Activated CD4-positive, alpha-beta T cell treated with anti-CD3 and anti-CD28 coated beads, Interleukin-2, amount 50 U/mL, for 16 hours (primary cell): ENCODE measurements around the gene STARD3NL.
A peak's percentile ranks its signal among the peaks of the same experiment; 100 is the strongest.

Experiments used
- DNase-seq: peaks from one replicate; pipeline ENCODE4 v3.0.0-alpha.2; 2020

Gene STARD3NL

DNA sequence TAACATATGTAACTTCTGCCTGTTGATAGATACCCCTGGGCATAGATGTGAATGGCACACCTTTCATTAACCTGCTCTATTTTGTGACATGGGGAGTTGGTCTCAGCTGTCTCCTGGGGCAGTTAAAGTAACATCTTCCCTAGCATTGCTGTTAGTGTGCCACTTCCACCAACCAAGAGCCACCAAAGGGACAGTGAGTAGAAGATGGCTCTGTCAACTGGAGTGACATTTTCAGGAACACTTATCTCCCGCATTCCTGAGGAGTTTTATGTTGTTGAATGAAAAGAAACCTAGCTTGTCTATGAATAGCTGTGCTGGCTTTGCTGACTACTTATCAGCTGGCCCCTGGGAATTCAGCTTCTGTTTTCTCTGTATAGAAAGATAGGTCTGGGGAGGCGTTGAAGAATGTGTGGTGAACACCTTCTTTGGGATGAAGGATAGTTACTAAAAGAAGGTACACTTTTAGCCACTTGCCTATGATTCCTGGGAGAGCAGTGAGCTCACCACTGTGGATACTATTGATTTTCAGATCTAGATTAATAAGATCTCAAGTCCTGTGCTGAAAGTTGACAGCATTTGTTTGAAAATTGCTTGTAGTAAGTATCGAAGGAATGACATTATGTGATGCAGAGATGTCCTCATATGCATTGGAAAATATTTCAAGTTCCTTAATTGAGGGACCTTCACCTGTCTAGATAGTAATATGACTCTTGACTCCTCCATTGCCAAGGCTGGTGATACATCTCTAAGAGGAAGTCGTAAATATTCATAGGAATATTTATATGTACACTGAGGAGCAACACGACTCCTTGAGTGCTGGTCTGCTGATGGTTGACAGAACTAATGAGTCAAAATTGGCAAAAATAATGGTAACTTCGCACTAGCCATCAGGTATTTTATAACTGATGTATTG, 7.6 kb downstream of the STARD3NL start:
- no peak for DNase-seq

DNA sequence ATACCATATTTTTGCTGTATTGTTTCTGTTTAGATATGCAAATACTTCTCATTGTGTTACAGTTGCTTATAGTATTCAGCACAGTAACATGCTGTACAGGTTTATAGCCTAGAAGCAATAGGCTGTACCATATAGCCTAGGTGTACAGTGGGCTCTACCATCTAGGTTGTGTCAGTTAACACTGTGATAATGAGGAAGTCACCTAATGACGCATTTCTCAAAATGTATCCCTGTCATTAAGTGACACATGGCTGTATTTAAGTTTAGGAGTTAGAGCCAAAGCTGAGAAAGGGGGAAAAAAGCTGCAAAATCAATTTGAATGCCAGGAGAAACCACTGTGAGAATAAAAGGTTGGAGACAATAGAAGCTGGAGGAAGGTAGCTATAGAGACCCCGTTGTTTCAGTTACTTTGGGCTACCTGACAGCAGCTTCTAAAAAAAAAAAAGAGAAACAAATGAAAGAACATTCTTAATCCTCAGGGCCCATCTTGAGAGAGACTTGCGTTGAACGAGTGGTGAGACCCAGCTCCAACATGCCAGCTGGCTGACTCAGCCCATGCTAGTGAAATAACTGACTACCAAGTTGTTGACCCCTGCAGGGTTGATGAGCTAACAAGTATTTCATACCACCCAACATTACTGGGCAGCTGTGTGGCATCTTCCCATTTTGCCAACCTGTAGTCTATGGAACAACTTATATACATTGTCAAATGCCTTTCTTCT, 8.7 kb downstream of the STARD3NL start:
- no peak for DNase-seq

DNA sequence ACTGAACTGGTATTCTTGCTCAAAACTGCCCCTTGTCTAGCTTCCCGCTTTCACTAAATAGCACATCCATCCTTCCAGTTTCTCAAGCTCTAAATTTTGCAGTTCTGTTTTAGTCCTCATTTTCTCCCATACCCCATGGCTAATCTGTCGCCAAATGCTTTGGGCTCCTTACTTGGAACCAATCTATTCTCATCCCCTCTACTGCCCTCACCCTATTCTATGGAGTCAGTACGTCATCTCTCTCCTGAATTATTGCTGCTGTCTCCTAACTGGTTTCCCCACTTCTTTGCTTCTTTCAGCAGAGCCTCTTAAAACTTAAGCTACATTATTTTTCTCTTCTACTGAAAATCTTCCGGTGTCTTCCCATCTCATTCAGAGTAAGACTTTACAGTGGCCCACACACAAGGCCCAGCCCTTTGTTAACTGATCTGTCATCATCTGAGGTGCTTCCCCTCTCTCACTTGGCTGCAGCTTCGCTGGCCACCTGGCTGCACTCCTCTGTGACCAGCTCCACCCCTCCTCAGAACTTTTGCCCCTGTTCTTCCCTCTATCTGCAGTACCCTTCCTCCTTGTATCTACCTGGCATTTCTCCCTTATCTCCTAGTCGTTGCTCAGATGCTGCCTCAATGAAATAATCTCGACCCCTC, 9.9 kb downstream of the STARD3NL start:
- DNase-seq = no peak

DNA sequence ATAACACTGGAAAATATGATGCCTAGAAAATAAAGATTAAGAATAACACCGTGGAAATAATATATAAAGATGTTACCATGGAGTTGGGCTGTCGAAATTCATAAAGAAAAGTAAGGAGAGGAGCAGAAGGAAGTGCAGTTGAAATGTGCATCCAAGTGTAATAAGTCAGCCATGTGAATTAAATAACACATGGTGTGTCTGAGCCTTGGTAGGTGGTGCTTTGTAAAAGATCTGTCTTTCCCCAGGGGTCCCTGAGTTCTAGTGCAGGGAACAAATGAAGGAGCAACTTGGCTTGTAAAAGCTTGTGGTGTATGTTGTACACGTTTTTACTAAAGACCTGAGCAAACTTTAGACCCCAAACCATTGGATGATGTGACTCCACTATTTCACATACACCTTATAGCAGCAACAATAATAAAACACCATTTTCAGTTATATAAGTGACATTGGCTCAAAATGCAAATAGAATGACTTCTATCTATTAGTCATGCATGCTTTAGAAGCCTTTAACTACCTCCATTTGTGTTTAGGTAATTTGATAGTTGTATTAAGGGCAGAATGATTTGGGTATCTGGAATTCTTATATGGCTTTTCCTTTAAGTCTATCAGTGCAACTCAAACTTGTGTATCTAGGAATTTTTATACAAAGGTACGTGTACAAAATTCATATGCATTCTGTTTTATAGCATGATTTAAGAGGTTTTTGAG, 11.3 kb downstream of the STARD3NL start:
- no peak for DNase-seq

DNA sequence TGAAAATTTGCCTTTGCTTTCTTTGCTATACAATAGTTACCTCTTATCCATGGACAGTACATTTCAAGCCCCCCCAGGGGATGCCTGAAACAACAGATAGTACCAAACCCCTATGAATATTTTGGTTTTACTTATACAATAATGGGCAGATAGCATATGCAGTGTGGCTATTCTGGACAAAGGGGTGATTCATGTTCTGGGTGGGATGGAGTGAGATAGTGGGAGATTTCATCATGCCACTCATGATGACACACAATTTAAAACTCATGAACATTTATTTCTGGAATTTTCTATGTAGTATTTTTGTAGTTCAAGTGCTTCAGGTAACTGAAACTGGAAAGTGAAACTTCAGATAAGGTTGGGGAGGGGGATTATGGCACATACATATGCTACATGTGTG, 12.0 kb downstream of the STARD3NL start:
- DNase-seq = no peak

DNA sequence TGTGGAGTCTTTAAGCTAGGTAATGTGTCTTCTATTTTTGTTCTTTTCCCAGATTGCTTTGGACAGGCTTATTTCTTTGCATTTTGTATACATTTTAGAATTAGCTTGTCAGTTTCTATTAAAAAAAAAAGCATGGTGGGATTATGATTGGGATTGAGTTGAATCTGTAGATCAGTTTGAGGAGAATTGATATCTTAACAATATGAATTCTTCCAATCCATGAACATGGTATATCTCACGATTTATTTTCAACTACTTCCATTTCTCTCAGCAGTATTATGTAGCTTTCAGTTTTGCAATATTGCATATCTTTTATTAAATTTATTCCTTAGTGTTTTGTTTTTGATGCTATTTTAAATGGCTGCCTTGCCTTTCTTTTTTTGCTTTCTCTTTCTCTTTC, 13.7 kb downstream of the STARD3NL start:
- DNase-seq = no peak

DNA sequence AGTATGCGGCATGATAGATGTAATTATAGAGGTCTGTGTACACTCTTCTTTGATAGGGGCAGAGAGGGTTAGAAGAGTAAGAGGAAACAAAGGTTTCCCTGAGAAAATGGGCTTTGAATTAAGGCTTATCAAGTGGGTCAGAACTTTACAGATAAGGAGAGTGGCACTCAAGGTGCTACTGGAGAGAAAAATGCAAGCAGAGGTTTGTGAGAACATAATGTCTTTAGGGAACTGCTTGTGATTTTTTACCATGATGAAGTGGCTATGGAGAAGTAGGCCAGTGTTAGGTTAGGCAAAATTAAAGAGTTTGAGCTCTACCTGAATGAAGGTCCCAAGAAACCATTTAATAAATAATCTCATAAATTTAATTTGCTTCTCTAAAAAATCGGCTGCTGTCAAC, 14.3 kb downstream of the STARD3NL start:
- DNase-seq = no peak

DNA sequence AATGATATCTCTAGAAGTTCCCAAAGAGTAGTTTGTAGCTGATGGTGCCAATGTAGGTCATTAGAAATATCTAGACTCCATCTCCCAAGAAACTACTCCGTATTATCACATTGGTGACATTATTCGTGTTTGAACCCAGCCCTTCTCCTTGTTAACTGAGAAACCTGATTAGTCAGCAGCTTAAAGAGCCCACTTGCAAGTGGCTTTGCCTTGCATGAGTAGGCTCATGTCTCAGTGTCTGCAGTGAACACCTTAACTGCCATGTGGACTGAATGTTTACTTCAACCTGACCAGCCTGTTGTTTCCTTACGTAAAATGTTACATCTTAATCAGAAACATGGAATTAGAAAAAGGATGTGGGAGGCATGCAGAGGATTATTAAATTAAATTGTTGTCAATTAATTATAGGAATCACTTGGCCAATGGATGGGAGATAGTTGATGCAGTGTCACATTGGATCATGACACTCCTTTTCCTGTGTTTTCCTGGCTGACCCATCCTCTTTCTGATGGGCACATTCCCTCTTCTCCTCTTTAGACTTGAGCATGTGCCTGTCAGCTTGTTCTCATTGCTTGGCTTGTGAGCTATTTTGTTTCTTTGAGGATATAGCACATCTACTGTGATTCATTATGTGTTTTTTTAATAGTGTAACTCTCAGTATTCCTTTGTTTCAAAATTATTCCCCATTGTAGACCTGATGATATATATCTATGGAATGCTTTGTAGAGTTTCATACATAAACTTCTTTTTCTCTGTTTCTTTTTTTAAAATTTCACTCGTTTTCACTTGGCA, 18.0 kb downstream of the STARD3NL start:
- no peak for DNase-seq

DNA sequence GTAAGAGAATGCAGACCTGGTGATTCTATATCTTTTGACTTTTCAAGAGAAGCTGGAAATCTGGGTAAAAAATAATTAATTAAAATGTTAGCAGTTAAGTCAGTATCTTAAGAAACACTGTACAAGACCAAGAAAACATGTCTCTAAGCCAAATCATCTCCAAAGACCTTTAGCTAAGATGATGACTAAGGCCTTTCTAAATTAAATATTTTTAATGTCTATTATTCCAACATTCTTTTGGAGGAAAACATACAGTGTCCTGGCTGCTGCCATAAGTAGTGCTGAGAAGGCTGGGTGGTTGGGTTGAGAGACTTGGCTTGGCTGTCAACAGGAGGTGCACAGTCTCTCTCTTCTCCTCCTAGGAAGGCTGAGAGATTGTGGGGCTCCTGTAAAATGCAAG, 20.3 kb downstream of the STARD3NL start:
- DNase-seq = no peak

DNA sequence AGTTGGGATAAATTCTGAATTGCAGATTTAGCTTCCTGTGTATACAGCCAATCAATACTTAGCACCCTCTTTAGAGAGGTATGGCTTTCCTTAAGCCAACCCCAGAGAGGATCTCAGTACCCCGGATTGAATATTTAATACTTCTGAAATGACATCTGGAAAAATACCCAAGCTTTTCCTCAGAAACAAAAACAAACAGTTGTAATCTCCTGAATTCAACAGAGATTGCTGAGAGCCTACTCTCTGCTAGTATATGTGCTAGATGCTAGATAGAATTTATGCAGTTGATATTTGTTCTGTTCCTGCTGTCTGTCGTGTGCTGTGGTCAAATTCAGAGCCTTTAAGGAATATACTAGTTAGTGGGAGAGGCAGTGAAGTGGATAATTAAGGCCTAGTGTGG, 21.1 kb downstream of the STARD3NL start:
- DNase-seq = no peak

DNA sequence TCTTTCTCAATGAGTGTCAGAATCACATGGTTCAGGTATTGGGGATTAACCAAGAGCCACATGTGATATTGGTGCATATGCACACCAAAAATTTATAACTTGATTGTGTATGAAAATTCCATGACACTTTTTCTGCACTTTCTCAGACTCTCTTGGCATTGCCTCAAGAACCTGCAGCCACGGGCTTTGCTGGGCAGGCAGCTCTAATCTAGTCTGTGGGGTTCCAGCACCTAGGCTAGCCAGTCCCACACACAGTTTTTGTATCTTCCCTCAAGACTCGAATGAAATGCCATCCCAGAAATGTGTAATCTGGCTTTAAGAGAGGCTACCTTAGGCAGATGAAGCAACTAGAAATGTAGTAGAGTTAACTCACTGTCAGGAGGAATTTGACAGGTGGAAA, 21.7 kb downstream of the STARD3NL start:
- no peak for DNase-seq

DNA sequence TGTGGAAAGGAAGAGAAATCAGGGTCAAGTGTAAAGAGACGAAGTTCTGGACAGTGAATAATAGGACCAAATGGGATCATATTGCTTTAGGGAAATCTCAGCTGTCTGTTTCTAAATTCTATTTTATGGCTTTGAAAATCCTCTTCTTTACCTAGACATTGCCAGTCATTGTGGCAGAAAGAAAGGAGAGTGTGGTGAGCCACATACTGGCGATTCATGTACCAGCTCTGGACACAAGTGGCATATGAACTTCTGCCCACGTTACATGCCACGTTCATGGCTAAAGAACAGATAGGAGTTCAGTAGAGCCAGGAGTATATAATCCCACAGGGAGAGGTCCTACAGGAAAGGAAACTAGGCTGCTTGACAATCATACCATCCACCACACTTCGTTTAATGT, 28.0 kb downstream of the STARD3NL start:
- DNase-seq = no peak

DNA sequence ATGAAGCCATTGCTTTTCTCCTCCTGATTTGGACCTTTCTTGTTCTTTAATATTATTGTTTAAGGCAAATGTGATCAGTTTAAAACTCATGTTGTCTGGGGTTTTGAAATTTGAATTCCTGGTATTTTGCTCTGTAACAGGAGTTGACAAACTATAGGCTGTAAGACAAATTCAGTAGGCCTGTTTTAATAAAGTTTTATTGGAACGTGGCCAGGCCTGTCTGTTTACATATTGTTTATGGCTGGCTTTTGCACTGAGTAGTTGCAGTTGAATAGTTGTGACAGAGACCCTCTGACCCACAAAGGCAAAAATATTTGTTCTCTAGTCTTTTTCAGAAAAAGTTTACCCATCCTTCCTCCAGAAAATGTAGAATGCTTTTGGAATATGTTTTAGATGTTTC, 29.8 kb downstream of the STARD3NL start:
- DNase-seq = no peak

DNA sequence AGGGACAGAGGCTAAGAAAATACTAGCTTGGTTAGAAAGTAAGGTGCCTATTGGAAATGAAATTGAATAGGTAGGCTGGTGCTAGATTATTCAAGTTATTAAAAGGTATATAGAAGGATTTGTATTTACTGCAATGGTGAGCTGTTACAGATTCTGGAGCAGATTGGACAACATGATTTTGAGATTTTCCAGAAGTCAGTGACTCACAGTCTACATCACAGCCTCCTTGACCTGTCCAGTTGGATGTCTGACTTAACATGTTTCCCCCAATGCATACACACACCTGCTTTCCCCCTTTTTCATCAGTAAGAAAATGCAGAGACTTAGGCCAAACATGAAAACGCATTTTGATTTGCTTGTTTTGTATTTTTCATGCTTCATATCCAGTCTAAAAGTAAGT, 33.4 kb downstream of the STARD3NL start:
- no peak for DNase-seq

DNA sequence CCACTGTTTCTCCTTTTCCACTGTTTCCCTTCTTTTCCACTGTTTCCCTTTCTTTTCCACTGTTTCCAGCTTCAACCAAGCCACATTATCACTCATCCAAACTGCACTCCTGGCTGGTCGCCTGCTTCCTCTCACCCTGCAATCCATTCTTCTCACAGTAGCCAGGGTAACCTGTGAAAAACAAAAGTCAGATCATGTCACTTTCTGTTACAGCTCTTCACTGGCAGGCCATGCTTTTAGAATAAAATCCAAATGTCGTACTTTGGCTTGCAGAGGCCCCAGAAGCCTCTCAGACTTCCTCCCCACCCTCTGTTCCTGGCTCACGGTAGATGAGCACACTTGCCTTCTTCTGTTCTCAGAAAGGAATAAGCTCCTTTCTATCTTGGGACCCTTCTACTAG, 33.9 kb downstream of the STARD3NL start:
- DNase-seq = no peak

DNA sequence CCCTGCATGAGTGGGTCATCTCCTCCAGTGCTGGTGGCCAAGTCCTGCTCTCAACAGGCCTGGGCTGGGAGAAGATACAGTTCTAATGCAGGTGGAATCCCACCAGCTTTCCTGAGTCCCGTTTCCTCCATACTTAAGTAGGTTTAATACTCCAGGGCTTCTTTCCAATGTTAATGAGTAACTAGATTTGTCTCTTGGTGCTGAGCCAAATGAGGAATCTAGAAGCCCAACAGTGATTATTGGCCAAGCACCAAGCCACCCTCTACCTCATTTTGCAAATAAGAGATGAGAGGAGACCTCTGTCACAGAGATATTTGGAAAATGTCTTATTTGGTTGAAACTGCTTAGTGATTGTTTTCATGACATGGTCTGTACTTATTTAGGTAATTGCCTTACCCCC, 37.1 kb downstream of the STARD3NL start:
- DNase-seq = no peak

DNA sequence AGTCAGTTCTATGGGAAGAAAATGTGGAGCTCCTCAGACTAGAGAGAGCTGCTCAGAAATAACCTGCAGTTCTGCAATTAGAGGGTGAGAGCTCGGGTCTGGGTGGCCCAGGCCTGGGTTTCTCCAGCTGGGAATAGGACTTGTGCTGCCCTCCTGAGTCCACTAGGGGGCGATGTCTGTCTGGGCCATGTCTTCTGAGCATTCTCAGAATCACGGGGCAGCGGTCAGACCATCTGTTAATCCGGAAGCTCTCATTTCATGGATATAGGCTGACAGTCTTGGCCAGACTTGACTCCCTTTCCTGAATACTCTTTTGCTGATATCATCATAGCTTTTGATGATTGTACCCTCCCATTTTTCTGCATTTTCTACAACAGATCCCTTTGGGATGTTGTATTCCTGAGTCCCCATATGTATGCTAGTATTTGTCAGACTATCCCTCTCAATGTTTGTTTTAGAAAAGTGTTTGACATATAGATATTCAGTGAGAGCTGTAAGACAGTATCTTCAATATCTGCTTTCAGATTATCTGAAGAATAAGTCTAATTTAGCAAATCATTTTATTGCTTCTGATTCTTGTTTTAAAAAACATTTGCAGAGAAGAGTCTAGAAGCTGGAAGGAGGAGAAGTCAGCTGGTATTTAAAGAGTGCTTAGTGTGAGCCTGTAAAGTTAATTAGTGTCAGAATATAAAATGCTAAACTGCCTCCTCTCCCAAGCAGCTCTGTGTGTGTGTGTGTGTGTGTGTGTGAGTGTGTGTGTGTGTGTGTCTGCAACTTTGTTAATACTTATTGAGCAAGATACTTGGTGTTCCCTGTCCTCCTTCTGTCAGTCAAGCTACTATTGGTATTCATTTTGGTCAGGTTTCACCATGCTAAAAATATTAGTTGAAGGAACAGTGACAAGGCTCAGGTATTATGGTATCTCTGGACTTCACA, 38.0 kb downstream of the STARD3NL start:
- peak; percentile 86 for DNase-seq

DNA sequence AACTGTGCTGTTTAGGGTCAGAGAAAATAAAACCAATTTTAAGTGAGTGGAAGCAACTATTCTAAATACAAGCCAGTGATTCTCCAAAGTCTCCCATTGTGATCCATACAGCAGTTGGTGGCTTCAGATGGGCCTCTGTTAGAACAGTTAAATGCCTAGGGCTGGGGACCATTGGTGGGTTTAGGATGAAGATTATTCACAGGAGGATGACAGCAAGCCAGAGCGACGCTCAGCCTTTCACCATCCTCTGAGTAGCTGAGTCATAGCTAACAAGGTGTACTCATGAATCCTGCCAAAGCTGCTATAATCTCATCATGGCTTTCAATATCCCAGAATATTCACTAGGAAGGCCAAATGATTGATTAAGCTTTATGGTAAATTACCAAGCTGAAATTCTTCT, 39.6 kb downstream of the STARD3NL start:
- peak; percentile 14 for DNase-seq

DNA sequence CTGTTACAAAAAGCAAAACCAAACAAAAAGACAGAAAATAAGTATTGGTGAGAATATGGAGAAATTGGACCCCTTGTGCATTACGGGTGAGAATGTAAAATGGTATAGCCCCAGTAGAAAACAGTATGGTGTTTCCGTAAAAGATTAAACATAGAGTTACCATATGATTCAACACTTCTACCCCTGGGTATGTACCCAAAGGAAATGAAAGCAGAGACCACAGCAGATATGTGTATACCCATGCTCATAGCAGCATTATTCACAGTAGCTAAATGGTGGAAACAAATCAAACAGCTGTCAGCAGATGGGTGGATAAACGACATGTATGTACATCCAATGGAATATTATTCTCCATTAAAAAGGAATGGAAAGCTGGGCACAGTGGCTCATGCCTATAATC, 42.4 kb downstream of the STARD3NL start:
- peak; percentile 60 for DNase-seq

DNA sequence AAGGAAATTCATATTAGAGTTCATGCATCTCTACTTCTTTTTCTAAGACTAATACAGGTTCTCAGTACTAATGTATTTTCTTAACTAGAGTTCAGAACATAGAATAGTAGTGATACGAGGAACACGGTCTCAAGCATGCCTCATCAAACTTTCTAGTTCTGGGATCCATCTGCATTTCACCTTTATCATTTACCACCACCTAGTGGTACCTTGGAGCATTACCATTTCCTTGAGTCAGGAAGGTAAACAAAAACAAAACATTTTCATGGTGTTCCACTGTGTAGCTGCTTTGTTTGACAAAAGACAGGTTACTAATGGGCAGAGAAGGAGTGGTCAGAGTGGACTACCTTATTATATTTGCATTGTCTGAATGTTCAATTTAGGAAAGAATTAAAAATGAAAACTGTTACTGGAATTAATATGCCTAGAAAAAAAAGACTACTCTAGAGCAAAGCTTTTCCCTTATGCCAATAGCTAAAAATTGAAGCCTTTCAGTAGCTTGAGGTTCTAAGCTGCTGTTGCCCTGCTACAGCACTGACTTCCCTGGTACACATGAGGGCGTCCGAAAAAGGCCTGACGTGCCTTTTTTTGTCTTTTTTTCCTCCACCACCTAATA, 44.5 kb downstream of the STARD3NL start:
- peak; percentile 70 for DNase-seq

DNA sequence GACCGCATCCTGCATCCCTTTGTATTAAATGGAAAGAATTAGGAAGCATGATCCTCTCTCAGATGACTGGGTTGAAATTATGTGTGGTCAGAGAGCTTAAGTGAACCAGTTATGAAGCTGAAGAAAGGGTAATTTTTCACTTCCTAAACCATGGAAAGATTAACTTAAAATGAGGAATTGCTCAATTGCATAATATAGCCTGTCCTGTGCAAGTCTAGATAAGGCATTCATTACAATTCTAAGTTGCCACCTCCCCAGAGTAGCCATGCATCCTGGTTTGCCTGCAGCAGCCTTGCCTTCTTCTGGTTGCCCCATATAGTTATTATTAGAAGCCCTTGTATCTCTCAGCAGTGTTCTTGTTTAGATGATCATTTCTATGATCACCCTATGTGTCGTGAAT, 45.3 kb downstream of the STARD3NL start:
- DNase-seq = no peak
